Neural crest cell (in vitro differentiated cells): Measurements from ENCODE around the gene AP3S1. TPM values are rescaled to one million over a fixed set of nuclear protein-coding genes. Genes with fewer than 3 reads are reported as not detected.
"Not testable (repeated sequence)": the region's sequence is repeated elsewhere in the genome, so short reads cannot be mapped to it uniquely, and the experiment has no call there.

Experiments used
- DNase-seq: peaks from one replicate; pipeline ENCODE4 v3.0.0; 2021; ENCODE audit warnings: low read depth, mixed read lengths, low spot score
- H3K27ac Mint-ChIP-seq: one replicate; pipeline ENCODE4 v1.8.0; 2021; ENCODE audit warnings: mild to moderate bottlenecking, mixed read lengths; ENCODE audit not compliant: unreplicated experiment
- H3K27me3 Mint-ChIP-seq: 2 replicates; pipeline ENCODE4 v1.8.0; 2021; ENCODE audit warnings: low read depth, mild to moderate bottlenecking, mixed read lengths
- H3K36me3 Mint-ChIP-seq: 2 replicates; pipeline ENCODE4 v1.8.0; 2021; ENCODE audit warnings: low read depth, mild to moderate bottlenecking, mixed read lengths
- H3K4me1 Mint-ChIP-seq: 2 replicates; pipeline ENCODE4 v1.8.0; 2021; ENCODE audit warnings: mixed read lengths
- H3K4me3 Mint-ChIP-seq: one replicate; pipeline ENCODE4 v1.8.0; 2021; ENCODE audit warnings: mild to moderate bottlenecking, mixed read lengths
- H3K9me3 Mint-ChIP-seq: 2 replicates; pipeline ENCODE4 v1.8.0; 2021; ENCODE audit warnings: mixed read lengths
- total RNA-seq: library from RNA; stranded (reverse); gene quantifications from 2 replicates; pipeline ENCODE4 v1.2.1, GENCODE V29; 2021
- TF ChIP-seq, protein P1 (sequence below): fragments of 200-600 bp; sonication (generic); conservative IDR thresholded peaks from 2 replicates; pipeline ENCODE4 v1.5.0; 2021; ENCODE audit warnings: antibody characterized with exemption, mild to moderate bottlenecking

Gene AP3S1
- total RNA-seq, 1 donor from 2014 or later, result 74.9 TPM

DNA sequence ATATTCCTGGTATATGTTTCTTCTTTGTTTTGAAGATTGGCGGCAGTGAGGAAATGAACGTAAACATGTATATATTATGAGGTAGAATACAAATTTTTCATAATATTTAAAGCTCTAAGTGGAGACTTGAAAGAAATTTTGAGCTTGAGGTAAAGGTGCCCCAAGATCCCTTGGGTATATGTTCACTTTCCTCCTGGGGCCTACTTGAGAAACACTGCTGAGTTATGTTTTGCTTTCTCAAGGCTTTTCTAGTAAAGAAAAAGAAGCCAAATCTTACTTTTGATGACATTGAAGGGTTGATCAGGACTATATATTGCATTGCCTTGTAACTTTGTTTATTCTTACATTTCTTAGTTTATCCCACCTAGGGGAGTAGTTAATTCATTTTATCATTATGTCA, 30.7 kb downstream of the AP3S1 start:
- H3K4me3 Mint-ChIP-seq, result no peak overlapping the region
- H3K4me1 Mint-ChIP-seq, result no peaks in the 10 kb centered on the region
- TF ChIP-seq, protein P1, sequence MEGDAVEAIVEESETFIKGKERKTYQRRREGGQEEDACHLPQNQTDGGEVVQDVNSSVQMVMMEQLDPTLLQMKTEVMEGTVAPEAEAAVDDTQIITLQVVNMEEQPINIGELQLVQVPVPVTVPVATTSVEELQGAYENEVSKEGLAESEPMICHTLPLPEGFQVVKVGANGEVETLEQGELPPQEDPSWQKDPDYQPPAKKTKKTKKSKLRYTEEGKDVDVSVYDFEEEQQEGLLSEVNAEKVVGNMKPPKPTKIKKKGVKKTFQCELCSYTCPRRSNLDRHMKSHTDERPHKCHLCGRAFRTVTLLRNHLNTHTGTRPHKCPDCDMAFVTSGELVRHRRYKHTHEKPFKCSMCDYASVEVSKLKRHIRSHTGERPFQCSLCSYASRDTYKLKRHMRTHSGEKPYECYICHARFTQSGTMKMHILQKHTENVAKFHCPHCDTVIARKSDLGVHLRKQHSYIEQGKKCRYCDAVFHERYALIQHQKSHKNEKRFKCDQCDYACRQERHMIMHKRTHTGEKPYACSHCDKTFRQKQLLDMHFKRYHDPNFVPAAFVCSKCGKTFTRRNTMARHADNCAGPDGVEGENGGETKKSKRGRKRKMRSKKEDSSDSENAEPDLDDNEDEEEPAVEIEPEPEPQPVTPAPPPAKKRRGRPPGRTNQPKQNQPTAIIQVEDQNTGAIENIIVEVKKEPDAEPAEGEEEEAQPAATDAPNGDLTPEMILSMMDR, result no peak
- H3K27me3 Mint-ChIP-seq, result no peaks in the 10 kb centered on the region
- H3K27ac Mint-ChIP-seq, result no peak overlapping the region
- no peak for DNase-seq
- H3K36me3 Mint-ChIP-seq, result peaks cover 16% of the 10 kb centered on the region
- H3K9me3 Mint-ChIP-seq, result no peaks in the 10 kb centered on the region

DNA sequence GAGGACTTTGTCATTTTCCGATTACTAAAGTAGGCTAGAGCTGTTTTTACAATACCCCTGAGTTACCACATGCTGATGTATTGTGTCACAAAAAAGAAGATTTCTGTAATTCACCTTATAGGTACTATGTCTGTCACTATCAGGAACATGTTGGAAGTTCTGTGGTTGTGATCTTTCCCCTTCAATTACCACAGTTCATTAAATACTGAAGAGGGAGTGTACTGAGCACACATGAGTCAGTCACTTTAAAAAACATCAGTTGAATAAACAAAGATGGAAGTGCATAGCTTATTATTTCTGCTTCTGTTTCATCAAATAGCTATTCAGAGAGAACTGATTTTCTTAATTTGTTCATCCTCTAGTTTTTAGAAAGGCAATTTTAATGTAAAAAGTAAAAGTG, 31.7 kb downstream of the AP3S1 start:
- TF ChIP-seq, protein P1, result no peak
- Mint-ChIP-seq H3K4me1 (no peaks in the 10 kb centered on the region), H3K4me3 (no peak overlapping the region), H3K27me3 (no peaks in the 10 kb centered on the region), H3K36me3 (peaks cover 24% of the 10 kb centered on the region), H3K9me3 (peaks cover 2% of the 10 kb centered on the region), H3K27ac (no peak overlapping the region)
- DNase-seq, result no peak

DNA sequence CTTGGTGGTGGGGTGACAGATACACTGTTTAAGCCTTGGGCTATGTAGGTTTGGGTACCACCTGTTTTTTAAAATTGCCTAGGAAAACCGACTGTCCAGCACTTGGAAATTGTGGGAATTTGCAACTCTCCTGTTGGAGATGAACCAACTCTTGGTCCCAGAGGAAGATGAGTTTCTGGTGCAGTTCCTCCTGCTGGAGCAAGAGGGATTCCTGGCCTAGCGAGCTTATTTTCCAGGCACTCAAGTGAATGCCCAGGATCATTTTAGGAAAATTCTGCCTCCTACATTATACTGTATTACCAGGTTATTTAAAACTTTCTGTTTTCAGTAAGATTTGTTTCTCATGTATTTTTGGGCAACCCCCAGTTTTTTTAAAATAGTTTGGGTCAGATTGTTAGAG, 33.7 kb downstream of the AP3S1 start:
- no peak overlapping the region for H3K4me3 Mint-ChIP-seq
- TF ChIP-seq, protein P1, result no peak
- peaks cover 45% of the 10 kb centered on the region for H3K36me3 Mint-ChIP-seq
- H3K27me3 Mint-ChIP-seq, result no peaks in the 10 kb centered on the region
- no peak overlapping the region for H3K27ac Mint-ChIP-seq
- H3K4me1 Mint-ChIP-seq, result no peaks in the 10 kb centered on the region
- H3K9me3 Mint-ChIP-seq, result peaks cover 11% of the 10 kb centered on the region
- DNase-seq, result no peak

DNA sequence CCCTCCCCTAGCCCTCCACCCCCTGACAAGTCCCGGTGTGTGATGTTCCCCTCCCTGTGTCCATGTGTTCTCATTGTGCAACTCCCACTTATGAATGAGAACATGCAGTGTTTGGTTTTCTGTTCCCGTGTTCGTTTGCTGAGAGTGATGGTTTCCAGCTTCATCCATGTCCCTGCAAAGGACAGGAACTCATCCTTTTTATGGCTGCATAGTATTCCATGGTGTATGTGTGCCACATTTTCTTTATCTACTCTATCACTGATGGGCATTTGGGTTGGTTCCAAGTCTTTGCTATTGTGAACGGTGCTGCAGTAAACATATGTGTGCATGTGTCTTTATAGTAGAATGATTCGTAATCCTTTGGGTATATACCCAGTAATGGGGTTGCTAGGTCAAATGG, 35.6 kb downstream of the AP3S1 start:
- H3K27ac Mint-ChIP-seq, result not testable (repeated sequence)

DNA sequence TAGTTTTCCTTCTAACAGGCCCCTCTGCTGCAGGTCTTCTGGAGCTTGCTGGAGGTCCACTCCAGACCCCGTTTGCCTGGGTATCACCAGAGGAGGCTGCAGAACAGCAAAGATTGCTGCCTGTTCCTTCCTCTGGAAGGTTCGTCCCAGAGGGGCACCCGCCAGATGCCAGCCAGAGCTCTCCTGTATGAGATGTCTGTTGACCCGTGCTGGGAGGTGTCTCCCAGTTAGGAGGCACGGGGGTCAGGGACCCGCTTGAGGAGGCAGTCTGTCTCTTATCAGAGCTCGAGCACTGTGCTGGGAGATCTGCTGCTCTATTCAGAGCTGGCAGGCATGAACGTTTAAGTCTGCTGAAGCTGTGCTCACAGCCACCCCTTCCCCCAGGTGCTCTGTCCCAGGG, 40.7 kb downstream of the AP3S1 start:
- peaks cover 17% of the 10 kb centered on the region for H3K9me3 Mint-ChIP-seq
- peaks cover 49% of the 10 kb centered on the region for H3K36me3 Mint-ChIP-seq
- H3K27ac Mint-ChIP-seq, H3K4me1 Mint-ChIP-seq, H3K4me3 Mint-ChIP-seq, H3K27me3 Mint-ChIP-seq, DNase-seq: not testable (repeated sequence)

More for the DNA sequence above, 35.6 kb downstream of the AP3S1 start:
- H3K27me3 Mint-ChIP-seq, H3K4me3 Mint-ChIP-seq, DNase-seq, H3K4me1 Mint-ChIP-seq: not testable (repeated sequence)
- peaks cover 51% of the 10 kb centered on the region for H3K36me3 Mint-ChIP-seq
- peaks cover 17% of the 10 kb centered on the region for H3K9me3 Mint-ChIP-seq

DNA sequence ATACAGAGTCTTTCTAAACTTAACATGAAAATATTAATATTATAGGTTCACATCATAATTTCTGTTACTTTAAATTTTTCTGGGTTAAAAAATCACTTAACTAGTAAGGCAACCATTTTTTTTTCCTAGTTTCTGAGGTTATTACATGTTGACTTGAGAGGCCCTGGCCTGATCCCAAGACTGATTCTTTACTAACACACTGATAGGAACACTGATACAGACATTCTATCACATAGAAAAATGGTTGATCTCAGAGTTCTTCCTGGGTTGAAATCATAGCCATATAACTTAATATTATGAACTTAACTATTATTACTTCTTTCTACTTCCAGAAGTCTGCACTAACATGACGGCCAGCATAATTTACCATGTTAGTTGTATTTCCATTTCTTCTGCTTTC, 43.0 kb downstream of the AP3S1 start:
- TF ChIP-seq, protein P1, result no peak
- no peak for DNase-seq
- H3K9me3 Mint-ChIP-seq, result peaks cover 6% of the 10 kb centered on the region
- H3K27ac Mint-ChIP-seq, result no peak overlapping the region
- no peaks in the 10 kb centered on the region for H3K4me1 Mint-ChIP-seq
- H3K27me3 Mint-ChIP-seq, result no peaks in the 10 kb centered on the region
- no peak overlapping the region for H3K4me3 Mint-ChIP-seq
- peaks cover 28% of the 10 kb centered on the region for H3K36me3 Mint-ChIP-seq

DNA sequence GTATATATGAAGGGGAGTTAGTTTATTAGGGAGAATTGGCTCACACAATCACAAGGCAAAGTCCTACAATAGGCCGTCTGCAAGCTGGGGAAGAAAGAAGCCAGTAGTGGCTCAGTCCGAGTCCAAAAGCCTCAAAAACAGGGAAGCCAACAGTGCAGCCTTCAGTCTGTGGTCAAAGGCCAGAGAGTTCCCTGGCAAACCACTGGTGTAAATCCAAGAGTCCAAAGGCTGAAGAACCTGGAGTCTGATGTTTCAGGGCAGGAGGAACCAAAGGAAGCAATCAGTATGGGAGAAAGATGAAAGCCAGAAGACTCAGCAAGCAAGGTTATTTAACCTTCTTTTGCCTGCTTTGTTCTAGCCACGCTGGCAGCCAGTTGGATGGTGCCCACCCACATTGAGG, 43.5 kb downstream of the AP3S1 start:
- not testable (repeated sequence) for H3K4me1 Mint-ChIP-seq, H3K27me3 Mint-ChIP-seq, H3K9me3 Mint-ChIP-seq, DNase-seq, H3K27ac Mint-ChIP-seq, H3K4me3 Mint-ChIP-seq
- peaks cover 22% of the 10 kb centered on the region for H3K36me3 Mint-ChIP-seq
